Measurements from ENCODE around the gene TARBP1.

GRCh38 chr1:234503193-234504050 is 24.4 kb upstream of the TARBP1 start:
- TF ChIP-seq, protein P1, sequence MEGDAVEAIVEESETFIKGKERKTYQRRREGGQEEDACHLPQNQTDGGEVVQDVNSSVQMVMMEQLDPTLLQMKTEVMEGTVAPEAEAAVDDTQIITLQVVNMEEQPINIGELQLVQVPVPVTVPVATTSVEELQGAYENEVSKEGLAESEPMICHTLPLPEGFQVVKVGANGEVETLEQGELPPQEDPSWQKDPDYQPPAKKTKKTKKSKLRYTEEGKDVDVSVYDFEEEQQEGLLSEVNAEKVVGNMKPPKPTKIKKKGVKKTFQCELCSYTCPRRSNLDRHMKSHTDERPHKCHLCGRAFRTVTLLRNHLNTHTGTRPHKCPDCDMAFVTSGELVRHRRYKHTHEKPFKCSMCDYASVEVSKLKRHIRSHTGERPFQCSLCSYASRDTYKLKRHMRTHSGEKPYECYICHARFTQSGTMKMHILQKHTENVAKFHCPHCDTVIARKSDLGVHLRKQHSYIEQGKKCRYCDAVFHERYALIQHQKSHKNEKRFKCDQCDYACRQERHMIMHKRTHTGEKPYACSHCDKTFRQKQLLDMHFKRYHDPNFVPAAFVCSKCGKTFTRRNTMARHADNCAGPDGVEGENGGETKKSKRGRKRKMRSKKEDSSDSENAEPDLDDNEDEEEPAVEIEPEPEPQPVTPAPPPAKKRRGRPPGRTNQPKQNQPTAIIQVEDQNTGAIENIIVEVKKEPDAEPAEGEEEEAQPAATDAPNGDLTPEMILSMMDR (IDR thresholded peaks at IDR 0.05) = no peak
- TF ChIP-seq POLR2A (IDR thresholded peaks at IDR 0.05) = no peak

Measured in adrenal gland (tissue), 5 donors.